HepG2 (cell line): ENCODE measurements around the gene NDUFB11. TPM values are rescaled to one million over a fixed set of nuclear protein-coding genes. Genes with fewer than 3 reads are reported as not detected.

ENCODE experiments used
- GATAD2A ChIP-seq: IDR thresholded peaks from 2 replicates; pipeline ENCODE4 v1.6.1; 2016
- HNRNPH1 ChIP-seq: fragments of 200-400 bp; formaldehyde crosslinking; optimal IDR thresholded peaks from 2 replicates; pipeline ENCODE3; 2017; ENCODE audit warnings: mild to moderate bottlenecking, low read depth, low read length
- HNRNPUL1 ChIP-seq: fragments of 200-400 bp; formaldehyde crosslinking; IDR thresholded peaks from 2 replicates; pipeline ENCODE4 v1.6.1; 2017; ENCODE audit warnings: low read depth, mild to moderate bottlenecking, low read length, moderate library complexity
- IKZF4 ChIP-seq: sonication (generic); formaldehyde crosslinking; IDR thresholded peaks from 2 replicates; pipeline ENCODE4 v1.5.1; 2020; ENCODE audit warnings: borderline replicate concordance, mild to moderate bottlenecking, low read depth, missing genetic modification reagents; ENCODE audit errors: not compliant biosample characterization
- IRX3 ChIP-seq: sonication (generic); formaldehyde crosslinking; IDR thresholded peaks from 2 replicates; pipeline ENCODE4 v1.8.1; 2023; ENCODE audit warnings: mild to moderate bottlenecking, low read depth, missing genetic modification reagents, borderline replicate concordance
- KDM6A ChIP-seq: IDR thresholded peaks from 2 replicates; pipeline ENCODE4 v1.6.1; 2016; ENCODE audit warnings: low read depth
- MXD3 ChIP-seq: IDR thresholded peaks from 2 replicates; pipeline ENCODE4 v1.6.1; 2016; ENCODE audit warnings: mild to moderate bottlenecking, missing biosample characterization, missing genetic modification reagents
- PAF1 ChIP-seq: IDR thresholded peaks from 2 replicates; pipeline ENCODE4 v1.6.1; 2016; ENCODE audit warnings: missing genetic modification reagents, missing compliant biosample characterization
- PAX8 ChIP-seq: sonication (generic); formaldehyde crosslinking; IDR thresholded peaks from 2 replicates; pipeline ENCODE4 v1.8.0; 2022; ENCODE audit warnings: mild to moderate bottlenecking, missing genetic modification reagents, borderline replicate concordance
- SNRNP70 ChIP-seq: fragments of 200-400 bp; formaldehyde crosslinking; IDR thresholded peaks from 2 replicates; pipeline ENCODE4 v1.6.1; 2017; ENCODE audit warnings: mild to moderate bottlenecking, low read depth, low read length, moderate library complexity
- TCF12 ChIP-seq, 2 experiments: fragments of 450-650 bp in 1 of 2; sonication (generic) in 1 of 2; formaldehyde crosslinking in 1 of 2; IDR thresholded peaks; 2 replicates each; pipeline versions ENCODE4 v1.6.1 to v1.8.0; 2017 to 2022; ENCODE audit warnings: antibody characterized with exemption in 1 of 2, mild to moderate bottlenecking in 1 of 2, missing genetic modification reagents in 1 of 2, moderate library complexity in 1 of 2
- TERF1 ChIP-seq: sonication (generic); formaldehyde crosslinking; IDR thresholded peaks from 2 replicates; pipeline ENCODE4 v1.8.0; 2022; ENCODE audit warnings: mild to moderate bottlenecking, missing genetic modification reagents, moderate library complexity
- THRA ChIP-seq: sonication (generic); formaldehyde crosslinking; IDR thresholded peaks from 2 replicates; pipeline ENCODE4 v1.4.0; 2020; ENCODE audit warnings: missing genetic modification reagents, borderline replicate concordance
- TSC22D2 ChIP-seq: sonication (generic); formaldehyde crosslinking; IDR thresholded peaks from 2 replicates; pipeline ENCODE4 v1.5.1; 2020; ENCODE audit warnings: missing genetic modification reagents, mild to moderate bottlenecking, borderline replicate concordance
- ZBTB42 ChIP-seq: sonication (generic); formaldehyde crosslinking; IDR thresholded peaks from 2 replicates; pipeline ENCODE4 v1.5.0; 2020; ENCODE audit warnings: mild to moderate bottlenecking, missing genetic modification reagents
- ZNF180 ChIP-seq: sonication (generic); formaldehyde crosslinking; IDR thresholded peaks from 2 replicates; pipeline ENCODE4 v1.4.0; 2020; ENCODE audit warnings: low read depth, missing genetic modification reagents, borderline replicate concordance
- ZNF225 ChIP-seq: sonication (generic); formaldehyde crosslinking; IDR thresholded peaks from 2 replicates; pipeline ENCODE4 v1.4.0; 2020; ENCODE audit warnings: mild to moderate bottlenecking, missing genetic modification reagents
- ZNF234 ChIP-seq: sonication (generic); formaldehyde crosslinking; conservative IDR thresholded peaks from 2 replicates; pipeline ENCODE4 v1.5.1; 2020; ENCODE audit warnings: mild to moderate bottlenecking, missing genetic modification reagents
- ZNF274 ChIP-seq: sonication (generic); formaldehyde crosslinking; IDR thresholded peaks from 2 replicates; pipeline ENCODE4 v1.5.1; 2020; ENCODE audit warnings: mild to moderate bottlenecking, missing genetic modification reagents
- ZNF414 ChIP-seq: sonication (generic); formaldehyde crosslinking; IDR thresholded peaks from 2 replicates; pipeline ENCODE4 v1.5.0; 2020; ENCODE audit warnings: missing genetic modification reagents
- ZNF501 ChIP-seq: sonication (generic); formaldehyde crosslinking; IDR thresholded peaks from 2 replicates; pipeline ENCODE4 v1.5.1; 2020; ENCODE audit warnings: mild to moderate bottlenecking, moderate library complexity, missing genetic modification reagents
- ZNF567 ChIP-seq: sonication (generic); formaldehyde crosslinking; IDR thresholded peaks from 2 replicates; pipeline ENCODE4 v1.8.1; 2023; ENCODE audit warnings: mild to moderate bottlenecking, missing genetic modification reagents, borderline replicate concordance
- ZNF782 ChIP-seq: sonication (generic); formaldehyde crosslinking; IDR thresholded peaks from 2 replicates; pipeline ENCODE4 v1.4.0; 2020; ENCODE audit warnings: missing genetic modification reagents, mild to moderate bottlenecking, borderline replicate concordance
- ZUFSP ChIP-seq: sonication (generic); formaldehyde crosslinking; IDR thresholded peaks from 2 replicates; pipeline ENCODE4 v1.9.0; 2021; ENCODE audit warnings: missing genetic modification reagents, mild to moderate bottlenecking, borderline replicate concordance
- polyA plus RNA-seq, 8 experiments: library from polyadenylated mRNA; depleted of rRNA in 3 of 8; stranded (reverse) in 7 of 8; unstranded in 1 of 8; fragments of >200 nt; fragmentation: Illumina TruSeq in 4 of 8; extraction: Trizol in 4 of 8; gene quantifications; 2 replicates each; pipeline versions ENCODE4 v1.2.1 to v1.2.3, GENCODE V29; 2011 to 2016; ENCODE audit warnings: low read depth in 4 of 8, missing spikeins in 1 of 8, mixed read lengths in 1 of 8; ENCODE audit not compliant: insufficient read depth in 1 of 8
- total RNA-seq, 5 experiments: library from RNA; depleted of rRNA; stranded (reverse); fragments of >200 nt; fragmentation: Illumina TruSeq; extraction: Trizol; gene quantifications; 2 replicates each; pipeline ENCODE4 v1.2.3, GENCODE V29; 2016; ENCODE audit warnings: low read depth in 1 of 5

Gene NDUFB11
- total and polyA plus RNA-seq, 2 of the 13 experiments (the other 11 are each of a cell fraction or from before 2014, with no cell fraction given) = 46.6 to 100 TPM

- TF ChIP-seq THRA (CRISPR knock-in tag) (no peak), TSC22D2 (CRISPR knock-in tag) (no peak), IRX3 (CRISPR knock-in tag) (no peak), IKZF4 (CRISPR knock-in tag) (no peak), GATAD2A (CRISPR knock-in tag) (0 out of 2 replicates have a peak, but pooled peaks have one; percentile 11), ZNF180 (CRISPR knock-in tag) (no peak), ZNF567 (CRISPR knock-in tag) (no peak), PAF1 (CRISPR knock-in tag) (no peak), ZBTB42 (CRISPR knock-in tag) (no peak), TCF12 (IDR thresholded peaks at IDR 0.05) (no peak), TCF12 (CRISPR knock-in tag; IDR thresholded peaks at IDR 0.05) (no peak), ZNF274 (no peak), HNRNPH1 (no peak), ZNF782 (CRISPR knock-in tag) (no peak), ZNF234 (CRISPR knock-in tag) (no peak), ZNF414 (CRISPR knock-in tag) (no peak), ZNF501 (0 out of 2 replicates have a peak, but pooled peaks have one; percentile 21), KDM6A (CRISPR knock-in tag) (no peak), ZUFSP (CRISPR knock-in tag) (no peak), SNRNP70 (no peak), TERF1 (CRISPR knock-in tag) (no peak), HNRNPUL1 (no peak), PAX8 (CRISPR knock-in tag) (no peak), ZNF225 (no peak), MXD3 (no peak)
Observed at GRCh38 chrX:47193475-47194193, 49.1 kb upstream of the NDUFB11 start, which contains the start of gene UBA1 (continued).
